Measurements from ENCODE around the gene GLDC.

DNA sequence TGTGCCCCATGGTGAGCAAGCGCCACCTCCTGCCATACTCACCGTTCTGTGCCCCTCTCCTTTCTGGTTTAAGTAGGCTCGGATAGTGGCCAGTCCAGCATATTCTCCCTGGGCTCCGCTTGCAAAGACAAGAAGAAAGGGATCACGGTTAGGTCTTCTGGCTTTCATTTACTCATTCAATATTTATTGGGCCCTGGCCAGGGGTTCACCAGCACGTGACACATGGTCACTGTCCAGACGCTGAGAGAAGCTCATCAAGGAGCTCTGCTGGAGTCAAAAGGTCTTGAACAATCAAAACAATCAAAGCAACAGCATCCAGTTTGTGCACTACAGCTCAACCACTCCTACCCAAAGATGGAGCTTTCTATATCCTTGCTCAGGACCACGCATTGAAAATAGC is 80.2 kb downstream of the GLDC start:
- TF ChIP-seq SUZ12 (IDR thresholded peaks at IDR 0.05; ENCODE audit: extremely low read depth, insufficient read depth, insufficient read length) = no peak
- TF ChIP-seq ZNF274 (IDR thresholded peaks at IDR 0.05; ENCODE audit: low read depth, low read length) = no peak

Measured in NT2/D1 (cell line).